HepG2 (cell line): Measurements from ENCODE around the gene ZNF106. TPM values are rescaled to one million over a fixed set of nuclear protein-coding genes. Genes with fewer than 3 reads are reported as not detected.

ENCODE experiments used
- CENPBD1 ChIP-seq: sonication (generic); formaldehyde crosslinking; IDR thresholded peaks from 2 replicates; pipeline ENCODE4 v1.8.0; 2022; ENCODE audit warnings: missing genetic modification reagents, low read depth, mild to moderate bottlenecking, borderline replicate concordance
- CENPT ChIP-seq: sonication (generic); formaldehyde crosslinking; IDR thresholded peaks from 2 replicates; pipeline ENCODE4 v1.8.0; 2022; ENCODE audit warnings: low read depth, mild to moderate bottlenecking, moderate library complexity, missing genetic modification reagents
- DZIP1 ChIP-seq: sonication (generic); formaldehyde crosslinking; IDR thresholded peaks from 2 replicates; pipeline ENCODE4 v1.5.0; 2020; ENCODE audit warnings: mild to moderate bottlenecking, missing genetic modification reagents
- EHMT2 ChIP-seq: fragments of 200-600 bp; sonication (generic); IDR thresholded peaks from 2 replicates; pipeline ENCODE4 v1.7.0; 2017; ENCODE audit warnings: antibody characterized with exemption, low read depth, low read length, borderline replicate concordance
- ELF4 ChIP-seq: sonication (generic); formaldehyde crosslinking; IDR thresholded peaks from 2 replicates; pipeline ENCODE4 v1.5.0; 2020; ENCODE audit warnings: missing genetic modification reagents, mild to moderate bottlenecking, moderate library complexity, borderline replicate concordance
- ETV5 ChIP-seq: IDR thresholded peaks from 2 replicates; pipeline ENCODE4 v1.6.1; 2018; ENCODE audit warnings: missing biosample characterization, missing genetic modification reagents, inconsistent platforms, borderline replicate concordance
- FOXP1 ChIP-seq, 2 experiments: fragments of 450-650 bp in 1 of 2; IDR thresholded peaks; 2 replicates each; pipeline ENCODE4 v1.6.1; 2017 to 2018; ENCODE audit warnings: antibody characterized with exemption in 1 of 2
- GPN1 ChIP-seq: sonication (generic); formaldehyde crosslinking; IDR thresholded peaks from 2 replicates; pipeline ENCODE4 v1.5.1; 2020; ENCODE audit warnings: missing genetic modification reagents, borderline replicate concordance
- IRX3 ChIP-seq: sonication (generic); formaldehyde crosslinking; IDR thresholded peaks from 2 replicates; pipeline ENCODE4 v1.8.1; 2023; ENCODE audit warnings: mild to moderate bottlenecking, low read depth, missing genetic modification reagents, borderline replicate concordance
- KDM5B ChIP-seq: sonication (generic); formaldehyde crosslinking; IDR thresholded peaks from 2 replicates; pipeline ENCODE4 v1.4.0; 2020; ENCODE audit warnings: missing genetic modification reagents, mild to moderate bottlenecking, borderline replicate concordance
- POLR2A ChIP-seq, 2 experiments: IDR thresholded peaks; 2 replicates each; pipeline ENCODE4 v1.6.1; 2011; ENCODE audit warnings: low read depth in 2 of 2, low read length in 2 of 2, mild to moderate bottlenecking in 1 of 2, moderate library complexity in 1 of 2; ENCODE audit not compliant: insufficient read depth in 1 of 2
- REXO4 ChIP-seq: sonication (generic); formaldehyde crosslinking; IDR thresholded peaks from 2 replicates; pipeline ENCODE4 v1.8.0; 2022; ENCODE audit warnings: missing genetic modification reagents, mild to moderate bottlenecking, borderline replicate concordance
- SATB2 ChIP-seq: sonication (generic); formaldehyde crosslinking; IDR thresholded peaks from 2 replicates; pipeline ENCODE4 v1.5.0; 2020; ENCODE audit warnings: missing genetic modification reagents
- SNAPC5 ChIP-seq: sonication (generic); formaldehyde crosslinking; IDR thresholded peaks from 2 replicates; pipeline ENCODE4 v1.8.1; 2023; ENCODE audit warnings: mild to moderate bottlenecking, missing genetic modification reagents, borderline replicate concordance
- SP5 ChIP-seq: IDR thresholded peaks from 2 replicates; pipeline ENCODE4 v1.6.1; 2016; ENCODE audit warnings: low read depth, borderline replicate concordance
- ZC3H13 ChIP-seq: sonication (generic); formaldehyde crosslinking; IDR thresholded peaks from 2 replicates; pipeline ENCODE4 v1.8.1; 2023; ENCODE audit warnings: mild to moderate bottlenecking, missing genetic modification reagents, moderate library complexity
- ZNF12 ChIP-seq: sonication (generic); formaldehyde crosslinking; IDR thresholded peaks from 2 replicates; pipeline ENCODE4 v1.5.0; 2020; ENCODE audit warnings: missing genetic modification reagents
- ZNF138 ChIP-seq: sonication (generic); formaldehyde crosslinking; IDR thresholded peaks from 2 replicates; pipeline ENCODE4 v1.5.0; 2020; ENCODE audit warnings: mild to moderate bottlenecking, low read depth, missing genetic modification reagents
- ZNF264 ChIP-seq: sonication (generic); formaldehyde crosslinking; IDR thresholded peaks from 2 replicates; pipeline ENCODE4 v1.4.0; 2020; ENCODE audit warnings: missing genetic modification reagents
- polyA plus RNA-seq, 8 experiments: library from polyadenylated mRNA; depleted of rRNA in 3 of 8; stranded (reverse) in 7 of 8; unstranded in 1 of 8; fragments of >200 nt; fragmentation: Illumina TruSeq in 4 of 8; extraction: Trizol in 4 of 8; gene quantifications; 2 replicates each; pipeline versions ENCODE4 v1.2.1 to v1.2.3, GENCODE V29; 2011 to 2016; ENCODE audit warnings: low read depth in 4 of 8, missing spikeins in 1 of 8, mixed read lengths in 1 of 8; ENCODE audit not compliant: insufficient read depth in 1 of 8
- total RNA-seq, 5 experiments: library from RNA; depleted of rRNA; stranded (reverse); fragments of >200 nt; fragmentation: Illumina TruSeq; extraction: Trizol; gene quantifications; 2 replicates each; pipeline ENCODE4 v1.2.3, GENCODE V29; 2016; ENCODE audit warnings: low read depth in 1 of 5

Gene ZNF106
- total and polyA plus RNA-seq, 2 of the 13 experiments (the other 11 are each of a cell fraction or from before 2014, with no cell fraction given): 12.5 to 35.1 TPM

- TF ChIP-seq CENPBD1 (CRISPR knock-in tag) (no peak), ELF4 (CRISPR knock-in tag) (no peak), EHMT2 (no peak; the same call in 1 of the 2 replicates), ZNF264 (CRISPR knock-in tag) (peak; percentile 95), ZNF12 (CRISPR knock-in tag) (peak; percentile 83), SNAPC5 (CRISPR knock-in tag) (no peak), POLR2A (IDR thresholded peaks at IDR 0.05; ENCODE audit: insufficient read depth in 1 of 2, low read depth in 2 of 2, low read length in 2 of 2) (peak; percentile 80 to 95), IRX3 (peak; percentile 47; the same call in 1 of the 2 replicates), KDM5B (peak; percentile 55; the same call in 1 of the 2 replicates), ZNF138 (CRISPR knock-in tag) (no peak), ETV5 (CRISPR knock-in tag) (peak; percentile 75; the same call in 1 of the 2 replicates), REXO4 (CRISPR knock-in tag) (no peak), CENPT (CRISPR knock-in tag) (no peak), SATB2 (CRISPR knock-in tag) (no peak), ZC3H13 (CRISPR knock-in tag) (no peak), SP5 (CRISPR knock-in tag) (peak; percentile 91), GPN1 (CRISPR knock-in tag) (no peak), FOXP1 (IDR thresholded peaks at IDR 0.05) (no peak), FOXP1 (CRISPR knock-in tag; IDR thresholded peaks at IDR 0.05) (peak; percentile 30; the same call in 1 of the 2 replicates), DZIP1 (CRISPR knock-in tag) (0 out of 2 replicates have a peak, but pooled peaks have one; percentile 28)
These were observed 98.5 kb downstream of the ZNF106 start (continued) for GRCh38 chr15:42392309-42393024.
